Liver (tissue), 9 donors: ENCODE measurements around the gene CHAMP1. TPM values are rescaled to one million over a fixed set of nuclear protein-coding genes. Genes with fewer than 3 reads are reported as not detected.
A peak's percentile ranks its signal among the peaks of the same experiment; 100 is the strongest.
"Not testable (repeated sequence)": the region's sequence is repeated elsewhere in the genome, so short reads cannot be mapped to it uniquely, and the experiment has no call there.

ENCODE experiments used
- DNase-seq: peaks from one replicate; pipeline ENCODE4 v3.0.0-alpha.2; 2017; ENCODE audit warnings: low spot score
- H3K27ac ChIP-seq, 2 donors: one replicate each; pipeline ENCODE4 v1.7.0; 2013; ENCODE audit warnings: inconsistent platforms in 2 of 2, low read length in 2 of 2, control low read depth in 1 of 2, low read depth in 1 of 2, mild to moderate bottlenecking in 1 of 2
- H3K27me3 ChIP-seq, 4 donors: one replicate each; pipeline versions ENCODE4 v1.6.1 to v1.7.0; 2013; ENCODE audit warnings: low read length in 3 of 4, inconsistent platforms in 1 of 4, mild to moderate bottlenecking in 1 of 4, moderate library complexity in 1 of 4; ENCODE audit not compliant: control insufficient read depth in 4 of 4, insufficient read depth in 4 of 4
- H3K36me3 ChIP-seq, 4 donors: one replicate each; pipeline versions ENCODE4 v1.6.1 to v1.7.0; 2013; ENCODE audit warnings: low read length in 3 of 4, mild to moderate bottlenecking in 3 of 4, low read depth in 1 of 4, moderate library complexity in 1 of 4; ENCODE audit not compliant: control insufficient read depth in 4 of 4, insufficient read depth in 3 of 4
- H3K4me1 ChIP-seq, 4 donors: one replicate each; pipeline versions ENCODE4 v1.6.1 to v1.7.0; 2013; ENCODE audit warnings: low read length in 3 of 4, mild to moderate bottlenecking in 3 of 4, moderate library complexity in 1 of 4; ENCODE audit not compliant: control insufficient read depth in 4 of 4, insufficient read depth in 4 of 4
- H3K4me3 ChIP-seq, 3 donors: one replicate each; pipeline versions ENCODE4 v1.6.1 to v1.7.0; 2013; ENCODE audit warnings: low read length in 3 of 3, control low read depth in 1 of 3, low read depth in 1 of 3, mild to moderate bottlenecking in 1 of 3
- H3K9ac ChIP-seq, 2 donors: one replicate each; pipeline ENCODE4 v1.7.0; 2013; ENCODE audit warnings: low read length in 2 of 2, mild to moderate bottlenecking in 2 of 2, moderate library complexity in 2 of 2, control low read depth in 1 of 2, low read depth in 1 of 2
- H3K9me3 ChIP-seq, 4 donors: one replicate each; pipeline versions ENCODE4 v1.6.1 to v1.7.0; 2013; ENCODE audit warnings: low read length in 3 of 4; ENCODE audit not compliant: control insufficient read depth in 4 of 4
- FOXA1 ChIP-seq: IDR thresholded peaks from 2 replicates; pipeline ENCODE4 v1.6.1; 2016; ENCODE audit warnings: antibody characterized with exemption
- FOXA2 ChIP-seq: IDR thresholded peaks from 2 replicates; pipeline ENCODE4 v1.6.1; 2016; ENCODE audit warnings: antibody characterized with exemption
- HNF4A ChIP-seq, 2 donors: conservative IDR thresholded peaks; 2 replicates each; pipeline ENCODE4 v1.6.1; 2016; ENCODE audit warnings: antibody characterized with exemption in 2 of 2, mild to moderate bottlenecking in 2 of 2
- JUND ChIP-seq, 2 donors: IDR thresholded peaks; 2 replicates each; pipeline ENCODE4 v1.6.1; 2016; ENCODE audit warnings: antibody characterized with exemption in 2 of 2
- TAF1 ChIP-seq: conservative IDR thresholded peaks from 2 replicates; pipeline ENCODE4 v1.6.1; 2016; ENCODE audit warnings: antibody characterized with exemption, mild to moderate bottlenecking
- YY1 ChIP-seq: IDR thresholded peaks from 2 replicates; pipeline ENCODE4 v1.6.1; 2016; ENCODE audit warnings: antibody characterized with exemption, mild to moderate bottlenecking
- whole genome bisulfite sequencing: extraction: QIAGEN DNeasy Blood & Tissue Kit; methylation state at CpG from one replicate; pipeline ENCODE4 v1.1.7; 2013; 5-methylcytosine and 5-hydroxymethylcytosine counted together
- polyA plus RNA-seq, 2 donors: library from polyadenylated mRNA; stranded (reverse) in 1 of 2; unstranded in 1 of 2; fragments of 200-250 nt in 1 of 2; fragments of >200 nt in 1 of 2; fragmentation: Nextera tagmentation in 1 of 2; extraction: Ambion mirVana in 1 of 2; gene quantifications; one replicate each; pipeline versions ENCODE4 v1.2.1 to v1.2.3, GENCODE V29; 2013 to 2015
- total RNA-seq, 2 donors: library from RNA; depleted of rRNA; stranded (reverse); fragments of >200 nt; gene quantifications; one replicate each; pipeline ENCODE4 v1.2.3, GENCODE V29; 2014
- TF ChIP-seq, protein P1 (sequence below): IDR thresholded peaks from 2 replicates; pipeline ENCODE4 v1.6.1; 2016; ENCODE audit warnings: antibody characterized with exemption
- donor health status: healthy.
- donor health status: healthy.
- donor health status: healthy.
- donor health status: healthy.
- donor health status: healthy.

CHAMP1 gene
- total and polyA plus RNA-seq, 4 donors = 6.2 to 15.1 (median 7.8) TPM

GRCh38 chr13:114328034-114328433 lies 13.7 kb downstream of the CHAMP1 start:
- no peak overlapping the region for H3K9ac ChIP-seq
- H3K27ac ChIP-seq = no peak overlapping the region
- no peaks in the 10 kb centered on the region for H3K9me3 ChIP-seq
- WGBS = 86% methylated on average over 6 of the region's 6 CpGs
- H3K36me3 ChIP-seq = peaks cover 11 to 25% (median 20%) of the 10 kb centered on the region in 4 donors
- H3K4me3 ChIP-seq = no peak overlapping the region
- DNase-seq = no peak
- H3K4me1 ChIP-seq = peaks cover 0 to 10% (median 4%) of the 10 kb centered on the region in 4 donors
- H3K27me3 ChIP-seq = no peaks in the 10 kb centered on the region
- TF ChIP-seq TAF1 (no peak), YY1 (no peak), FOXA2 (no peak)
- TF ChIP-seq, protein P1, sequence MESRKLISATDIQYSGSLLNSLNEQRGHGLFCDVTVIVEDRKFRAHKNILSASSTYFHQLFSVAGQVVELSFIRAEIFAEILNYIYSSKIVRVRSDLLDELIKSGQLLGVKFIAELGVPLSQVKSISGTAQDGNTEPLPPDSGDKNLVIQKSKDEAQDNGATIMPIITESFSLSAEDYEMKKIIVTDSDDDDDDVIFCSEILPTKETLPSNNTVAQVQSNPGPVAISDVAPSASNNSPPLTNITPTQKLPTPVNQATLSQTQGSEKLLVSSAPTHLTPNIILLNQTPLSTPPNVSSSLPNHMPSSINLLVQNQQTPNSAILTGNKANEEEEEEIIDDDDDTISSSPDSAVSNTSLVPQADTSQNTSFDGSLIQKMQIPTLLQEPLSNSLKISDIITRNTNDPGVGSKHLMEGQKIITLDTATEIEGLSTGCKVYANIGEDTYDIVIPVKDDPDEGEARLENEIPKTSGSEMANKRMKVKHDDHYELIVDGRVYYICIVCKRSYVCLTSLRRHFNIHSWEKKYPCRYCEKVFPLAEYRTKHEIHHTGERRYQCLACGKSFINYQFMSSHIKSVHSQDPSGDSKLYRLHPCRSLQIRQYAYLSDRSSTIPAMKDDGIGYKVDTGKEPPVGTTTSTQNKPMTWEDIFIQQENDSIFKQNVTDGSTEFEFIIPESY = no peak

DNA sequence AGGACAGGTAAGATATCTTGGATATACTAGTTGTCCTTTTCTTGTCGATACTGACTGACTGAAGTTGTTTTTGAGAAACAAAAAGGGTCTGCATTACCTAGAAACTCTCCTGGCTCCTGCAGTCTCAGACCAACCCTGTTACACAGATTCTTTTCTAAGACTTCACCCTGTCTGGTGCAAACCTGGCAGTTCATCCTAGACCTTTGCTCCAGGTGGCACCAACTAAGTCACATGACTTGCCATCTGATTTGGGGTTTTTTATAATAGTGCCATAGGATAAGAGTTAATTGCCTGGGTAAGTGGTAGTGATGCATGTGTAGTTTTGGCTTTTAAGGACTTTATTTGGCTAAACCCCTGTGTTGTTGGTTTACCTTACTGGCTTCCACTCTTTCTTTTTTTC lies 14.3 kb downstream of the CHAMP1 start:
- WGBS = 88% methylated on average over 1 of the region's 1 CpG
- H3K27me3 ChIP-seq = no peaks in the 10 kb centered on the region
- peak in 1 of 2 donors; percentile 54 for TF ChIP-seq HNF4A (conservative IDR thresholded peaks at IDR 0.05)
- no peak for TF ChIP-seq FOXA1
- TF ChIP-seq JUND (IDR thresholded peaks at IDR 0.05) = no peak
- no peaks in the 10 kb centered on the region for H3K9me3 ChIP-seq
- H3K4me1 ChIP-seq = peaks cover 0 to 10% (median 4%) of the 10 kb centered on the region in 4 donors
- no peak overlapping the region for H3K4me3 ChIP-seq
- H3K27ac ChIP-seq = no peak overlapping the region
- no peak overlapping the region for H3K9ac ChIP-seq
- peaks cover 11 to 20% (median 16%) of the 10 kb centered on the region in 4 donors for H3K36me3 ChIP-seq
- no peak for DNase-seq

DNA sequence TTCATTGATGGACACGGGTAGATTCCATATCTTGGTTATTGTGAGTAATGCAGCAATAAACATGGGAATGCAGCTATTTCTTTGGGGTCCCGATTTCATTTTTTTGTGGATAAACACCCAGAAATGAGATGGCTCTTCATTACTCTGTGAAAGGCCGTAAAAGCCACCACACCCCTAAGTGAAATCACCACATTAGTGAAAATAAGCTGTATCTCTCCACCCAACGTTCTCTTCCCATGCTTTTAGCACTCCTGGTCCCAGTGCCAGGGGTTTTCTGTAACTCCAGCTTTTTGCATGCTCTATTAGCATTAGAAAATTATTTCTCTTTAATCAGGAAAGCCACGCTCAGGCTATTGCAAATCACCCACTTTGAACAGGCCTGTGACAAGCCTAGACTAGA lies 15.8 kb downstream of the CHAMP1 start:
- Histone ChIP-seq H3K4me1 (peaks cover 0 to 12% (median 5%) of the 10 kb centered on the region in 4 donors), H3K27me3 (no peaks in the 10 kb centered on the region), H3K4me3 (no peak overlapping the region), H3K9ac (no peak overlapping the region), H3K9me3 (no peaks in the 10 kb centered on the region), H3K36me3 (peaks cover 2 to 9% (median 5%) of the 10 kb centered on the region in 4 donors), H3K27ac (no peak overlapping the region)
- no peak for TF ChIP-seq TAF1
- WGBS = 91% methylated on average over 5 of the region's 5 CpGs
- DNase-seq = no peak

GRCh38 chr13:114333881-114334280 lies 19.6 kb downstream of the CHAMP1 start:
- DNase-seq, H3K9ac ChIP-seq, H3K4me1 ChIP-seq, H3K36me3 ChIP-seq, H3K9me3 ChIP-seq, H3K27ac ChIP-seq, H3K27me3 ChIP-seq, H3K4me3 ChIP-seq: not testable (repeated sequence)
- 85% methylated on average over 3 of the region's 3 CpGs for WGBS
